Hepatocyte (in vitro differentiated cells): ENCODE measurements around the gene ELK1. TPM values are rescaled to one million over a fixed set of nuclear protein-coding genes. Genes with fewer than 3 reads are reported as not detected.
A peak's percentile ranks its signal among the peaks of the same experiment; 100 is the strongest.

ENCODE experiments used
- DNase-seq: peaks from one replicate; pipeline ENCODE4 v3.0.0-alpha.2; 2016; ENCODE audit warnings: low spot score
- H2AFZ ChIP-seq: fragments of 200-600 bp; sonication (generic); 2 replicates; pipeline ENCODE4 v1.6.0; 2016; ENCODE audit warnings: antibody characterized with exemption, mild to moderate bottlenecking
- H3K27ac ChIP-seq: fragments of 200-600 bp; sonication (generic); 2 replicates; pipeline ENCODE4 v1.5.1; 2016; ENCODE audit warnings: mild to moderate bottlenecking
- H3K27me3 ChIP-seq: fragments of 200-600 bp; sonication (generic); 2 replicates; pipeline ENCODE4 v1.6.1; 2016
- H3K36me3 ChIP-seq: fragments of 200-600 bp; sonication (generic); replicated peaks from 2 replicates; pipeline ENCODE4 v1.5.1; 2016; ENCODE audit warnings: low read depth; ENCODE audit not compliant: insufficient read depth
- H3K4me1 ChIP-seq: fragments of 200-600 bp; sonication (generic); 2 replicates; pipeline ENCODE4 v1.5.1; 2016; ENCODE audit warnings: mild to moderate bottlenecking, moderate library complexity; ENCODE audit not compliant: insufficient read depth
- H3K4me2 ChIP-seq: fragments of 200-600 bp; sonication (generic); 2 replicates; pipeline ENCODE4 v1.6.0; 2016
- H3K4me3 ChIP-seq: fragments of 200-600 bp; sonication (generic); 2 replicates; pipeline ENCODE4 v1.5.1; 2016; ENCODE audit warnings: mild to moderate bottlenecking
- H3K79me2 ChIP-seq: fragments of 200-600 bp; sonication (generic); 2 replicates; pipeline ENCODE4 v1.6.0; 2017; ENCODE audit warnings: mild to moderate bottlenecking
- H3K9me2 ChIP-seq: fragments of 200-600 bp; sonication (generic); replicated peaks from 2 replicates; pipeline ENCODE4 v1.6.0; 2017; ENCODE audit warnings: mild to moderate bottlenecking; ENCODE audit not compliant: insufficient read depth
- H3K9me3 ChIP-seq: fragments of 200-600 bp; sonication (generic); 2 replicates; pipeline ENCODE4 v1.5.1; 2016; ENCODE audit warnings: low read depth, mild to moderate bottlenecking
- H4K20me1 ChIP-seq: fragments of 200-600 bp; sonication (generic); 2 replicates; pipeline ENCODE4 v1.6.0; 2016; ENCODE audit warnings: mild to moderate bottlenecking; ENCODE audit not compliant: insufficient read depth, poor library complexity, severe bottlenecking
- CTCF ChIP-seq: fragments of 200-600 bp; sonication (generic); IDR thresholded peaks from 2 replicates; pipeline ENCODE4 v1.5.1; 2016; ENCODE audit warnings: antibody characterized with exemption, mild to moderate bottlenecking; ENCODE audit not compliant: poor library complexity
- EZH2 ChIP-seq: fragments of 200-600 bp; sonication (generic); IDR thresholded peaks from 2 replicates; pipeline ENCODE4 v1.6.1; 2016; ENCODE audit warnings: antibody characterized with exemption, mild to moderate bottlenecking, borderline replicate concordance
- EZH2phosphoT487 ChIP-seq: fragments of 200-600 bp; sonication (generic); IDR thresholded peaks from one replicate; pipeline ENCODE4 v1.6.1; 2018; ENCODE audit warnings: antibody characterized with exemption, mild to moderate bottlenecking, low read depth, moderate library complexity; ENCODE audit not compliant: unreplicated experiment, severe bottlenecking
- WGBS: methylation state at CpG from one replicate; pipeline ENCODE4 v1.1.6; 2016; ENCODE audit warnings: low lambda C conversion rate; ENCODE audit errors: missing lambda C conversion rate; 5-methylcytosine and 5-hydroxymethylcytosine counted together
- polyA plus RNA-seq: library from polyadenylated mRNA; unstranded; fragments of >200 nt; fragmentation: Nextera tagmentation; extraction: Ambion mirVana; gene quantifications from 2 replicates; pipeline ENCODE4 v1.2.1, GENCODE V29; 2016
- total RNA-seq: library from RNA; depleted of rRNA; stranded (reverse); fragments of >200 nt; gene quantifications from 2 replicates; pipeline ENCODE4 v1.2.3, GENCODE V29; 2014

Gene ELK1
- total and polyA plus RNA-seq, 2 experiments from 2014 or later, result 24.4 to 32.0 TPM

GRCh38 chrX:47651043-47651905, 911 bp upstream of the ELK1 start:
- DNase-seq, result no peak
- Histone ChIP-seq H3K4me1 (peaks cover 3% of the 10 kb centered on the region), H3K9me2 (no peaks in the 10 kb centered on the region), H4K20me1 (no peaks in the 10 kb centered on the region), H3K36me3 (no peaks in the 10 kb centered on the region), H3K79me2 (peaks cover 18% of the 10 kb centered on the region), H3K27ac (peak overlapping the region; percentile 69), H3K4me3 (no peak overlapping the region), H2AFZ (no peak overlapping the region), H3K9me3 (no peaks in the 10 kb centered on the region), H3K4me2 (peak overlapping the region; percentile 69), H3K27me3 (no peaks in the 10 kb centered on the region)
- 45% methylated on average over 19 of the region's 19 CpGs for WGBS
- TF ChIP-seq EZH2 (no peak), EZH2phosphoT487 (no peak), CTCF (no peak)

GRCh38 chrX:47649781-47650163, 591 bp downstream of the ELK1 start:
- TF ChIP-seq EZH2phosphoT487, result no peak
- no peak for TF ChIP-seq EZH2
- TF ChIP-seq CTCF, result no peak
- Histone ChIP-seq H3K4me3 (peak overlapping the region; percentile 36), H3K36me3 (no peaks in the 10 kb centered on the region), H3K27ac (peak overlapping the region; percentile 91), H2AFZ (no peak overlapping the region), H3K4me2 (peak overlapping the region; percentile 77), H3K79me2 (peaks cover 18% of the 10 kb centered on the region), H3K4me1 (peaks cover 3% of the 10 kb centered on the region), H3K9me2 (no peaks in the 10 kb centered on the region), H4K20me1 (no peaks in the 10 kb centered on the region), H3K27me3 (no peaks in the 10 kb centered on the region), H3K9me3 (no peaks in the 10 kb centered on the region)
- WGBS, result 57% methylated on average over 8 of the region's 11 CpGs
- DNase-seq, result no peak

- Histone ChIP-seq H3K27me3 (no peaks in the 10 kb centered on the region), H3K36me3 (no peaks in the 10 kb centered on the region), H3K4me3 (peak overlapping the region; percentile 6), H3K4me2 (peak overlapping the region; percentile 77), H3K9me2 (no peaks in the 10 kb centered on the region), H3K27ac (no peak overlapping the region), H3K9me3 (no peaks in the 10 kb centered on the region), H3K79me2 (peaks cover 18% of the 10 kb centered on the region), H4K20me1 (no peaks in the 10 kb centered on the region), H3K4me1 (peaks cover 3% of the 10 kb centered on the region), H2AFZ (no peak overlapping the region)
- TF ChIP-seq EZH2phosphoT487 (no peak), CTCF (no peak), EZH2 (no peak)
- WGBS, result 61% methylated on average over 8 of the region's 8 CpGs
- no peak for DNase-seq
These were observed 1.1 kb downstream of the ELK1 start for GRCh38 chrX:47649271-47649670.
